Activated T-cell treated with anti-CD3 and anti-CD28 coated beads for 1 hour (primary cell): ENCODE measurements around the gene FOXP3.

ENCODE experiments used
- DNase-seq: peaks from one replicate; pipeline ENCODE4 v3.0.0-alpha.2; 2020; ENCODE audit warnings: low read depth

Gene FOXP3

DNA sequence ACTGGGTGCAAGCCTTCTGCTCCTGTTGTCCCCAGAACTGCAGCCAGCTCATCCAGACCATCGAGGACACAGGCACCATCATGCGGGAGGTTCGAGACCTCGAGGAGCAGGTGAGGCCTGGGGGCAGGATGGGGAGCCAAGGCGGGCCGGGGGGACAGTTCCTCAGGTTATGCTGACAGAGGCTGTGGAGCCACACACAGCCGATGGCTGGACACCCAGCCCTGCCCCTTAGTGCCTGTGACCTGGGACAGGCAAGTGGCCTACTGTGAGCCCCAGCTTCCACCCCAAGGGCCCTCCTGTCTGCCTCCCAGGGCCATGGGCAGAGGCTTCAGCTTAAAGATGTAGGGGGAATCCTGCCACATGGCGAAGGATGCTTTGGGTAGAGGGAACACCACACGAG is 14.9 kb downstream of the FOXP3 start:
- no peak for DNase-seq

DNA sequence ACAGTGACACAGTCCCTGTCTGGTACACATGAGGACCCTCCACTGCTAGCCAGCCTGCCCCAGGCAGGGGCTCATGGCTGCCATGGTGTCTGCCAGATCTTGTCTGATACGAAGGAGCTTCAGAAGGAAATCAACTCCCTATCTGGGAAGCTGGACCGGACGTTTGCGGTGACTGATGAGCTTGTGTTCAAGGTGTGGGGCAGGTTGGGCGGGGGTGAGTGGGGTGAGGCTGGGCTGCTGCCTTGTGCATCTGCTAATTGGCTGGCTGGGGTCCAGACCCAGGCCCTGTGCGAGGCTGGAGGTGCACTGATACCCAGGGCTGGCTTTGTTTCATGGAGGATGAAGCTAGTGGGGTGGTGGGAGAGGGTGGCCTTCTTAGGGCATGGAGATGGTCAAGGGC is 15.4 kb downstream of the FOXP3 start:
- DNase-seq: no peak

- DNase-seq: no peak
Observed at GRCh38 chrX:49247916-49248811, 16.3 kb downstream of the FOXP3 start.

GRCh38 chrX:49247346-49247745 is 17.2 kb downstream of the FOXP3 start:
- no peak for DNase-seq

- DNase-seq: no peak
Observed at GRCh38 chrX:49246541-49246940, 18.0 kb downstream of the FOXP3 start.

- DNase-seq: no peak
Observed at GRCh38 chrX:49244207-49244606, 20.3 kb downstream of the FOXP3 start.

- no peak for DNase-seq
Observed at GRCh38 chrX:49243166-49243565, 21.3 kb downstream of the FOXP3 start.

- no peak for DNase-seq
Observed at GRCh38 chrX:49242545-49243066, 21.9 kb downstream of the FOXP3 start.

DNA sequence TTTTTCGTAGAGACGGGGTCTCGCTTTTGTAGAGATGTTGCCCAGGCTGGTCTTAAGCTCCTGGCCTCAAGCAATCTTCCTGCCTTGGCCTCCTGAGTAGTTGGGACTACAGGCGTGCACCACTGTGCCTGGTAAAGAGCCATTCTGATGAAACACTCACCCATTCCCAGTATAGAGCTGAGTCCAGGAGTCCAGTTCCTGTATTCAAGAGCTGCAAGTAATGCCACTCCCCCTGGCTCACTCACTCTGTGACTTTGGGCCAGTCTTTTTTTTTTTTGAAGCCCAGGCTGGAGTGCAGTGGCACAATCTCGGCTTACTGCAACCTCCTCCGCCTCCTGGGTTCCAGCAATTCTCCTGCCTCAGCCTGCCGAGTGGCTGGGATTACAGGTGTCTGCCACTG is 25.8 kb downstream of the FOXP3 start:
- DNase-seq: no peak

DNA sequence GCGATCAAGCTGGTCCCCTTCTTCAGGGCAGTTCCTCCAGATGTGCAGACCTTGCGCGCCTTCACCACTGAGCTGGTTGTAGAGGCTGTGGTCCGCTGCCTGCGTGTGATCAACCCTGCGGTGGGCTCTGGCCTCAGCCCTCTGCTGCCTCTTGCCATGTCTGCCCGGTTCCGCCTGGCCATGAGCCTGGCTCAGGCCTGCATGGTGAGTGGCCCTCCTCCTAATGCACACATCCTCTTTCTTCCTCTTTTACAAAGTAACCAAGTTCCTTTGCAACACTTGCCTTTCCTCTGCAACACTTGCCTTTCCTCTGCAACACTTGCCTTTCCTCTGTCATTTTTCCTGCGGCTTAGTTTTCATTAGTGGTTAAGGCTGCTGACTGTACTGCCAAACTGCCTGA is 27.4 kb downstream of the FOXP3 start:
- no peak for DNase-seq

- DNase-seq: no peak
Observed at GRCh38 chrX:49233887-49234555, 30.5 kb downstream of the FOXP3 start.

GRCh38 chrX:49233176-49233575 is 31.3 kb downstream of the FOXP3 start, which contains the start of gene CACNA1F:
CACNA1F (minus strand) TSS chrX:49233340; CDS start chrX:49233309, 31 bp downstream.
- DNase-seq: no peak

GRCh38 chrX:49232525-49232924 is 32.0 kb downstream of the FOXP3 start:
- no peak for DNase-seq

GRCh38 chrX:49231333-49232000 is 33.0 kb downstream of the FOXP3 start:
- DNase-seq: no peak

- peak; percentile 28 for DNase-seq
Observed at GRCh38 chrX:49230500-49231232, 33.8 kb downstream of the FOXP3 start.

DNA sequence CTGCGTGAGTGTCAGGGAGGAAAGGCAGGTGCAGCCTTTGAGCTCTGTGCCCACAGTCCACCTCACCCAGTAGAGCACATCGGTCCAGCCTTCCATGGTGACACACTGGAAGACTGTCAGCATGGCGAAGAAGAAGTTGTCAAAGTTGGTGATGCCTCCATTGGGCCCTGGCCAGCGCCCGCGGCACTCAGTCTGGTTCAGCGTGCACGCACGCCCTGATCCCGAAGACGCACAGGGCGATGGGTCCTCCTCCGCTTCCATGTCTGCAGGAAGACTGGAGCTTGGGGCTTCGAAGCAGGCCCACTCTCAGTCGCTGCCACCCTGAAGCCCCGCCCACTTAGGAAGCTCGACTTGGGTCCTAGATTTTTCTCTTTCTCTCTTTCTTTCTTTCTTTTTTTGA is 36.3 kb downstream of the FOXP3 start:
- DNase-seq: no peak

DNA sequence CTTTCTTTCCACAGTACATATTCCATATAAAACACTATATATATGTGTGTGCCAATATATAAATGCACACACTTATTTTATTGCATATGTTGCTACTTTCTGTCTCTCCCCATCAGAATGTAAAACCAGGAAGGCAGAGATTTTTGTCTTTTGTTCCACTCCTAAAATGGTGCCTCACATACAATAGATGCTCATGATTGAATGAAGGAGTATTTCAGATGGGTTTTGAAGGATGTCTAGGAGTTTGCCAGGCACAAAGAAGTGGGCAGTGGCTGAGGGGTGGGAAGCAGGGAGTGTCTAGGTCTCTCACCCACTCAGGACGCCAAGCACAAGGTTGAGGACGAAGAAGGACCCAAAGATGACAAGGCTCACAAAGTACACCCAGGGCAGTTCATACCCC is 36.8 kb downstream of the FOXP3 start:
- DNase-seq: no peak

GRCh38 chrX:49226946-49227345 is 37.6 kb downstream of the FOXP3 start:
- no peak for DNase-seq

DNA sequence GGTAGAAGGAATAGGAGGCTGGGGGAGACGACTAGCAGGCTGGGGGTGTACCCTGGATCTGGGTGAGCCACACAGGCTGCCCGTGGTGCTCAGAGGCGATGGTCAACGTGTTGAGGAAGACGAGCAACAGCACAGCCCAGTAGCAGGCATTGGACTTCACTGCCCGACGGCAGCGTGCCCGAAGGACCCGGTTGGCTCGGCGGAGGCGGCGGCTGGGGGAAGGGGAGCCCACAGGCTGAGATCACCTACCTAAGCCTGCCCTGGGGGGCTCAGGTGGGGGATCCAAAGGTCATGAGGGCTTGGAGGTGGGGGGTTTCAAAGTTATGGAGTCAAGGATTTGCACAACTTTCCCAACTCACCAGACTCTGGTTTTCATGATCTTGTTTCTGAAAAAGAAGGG is 38.7 kb downstream of the FOXP3 start:
- DNase-seq: no peak

DNA sequence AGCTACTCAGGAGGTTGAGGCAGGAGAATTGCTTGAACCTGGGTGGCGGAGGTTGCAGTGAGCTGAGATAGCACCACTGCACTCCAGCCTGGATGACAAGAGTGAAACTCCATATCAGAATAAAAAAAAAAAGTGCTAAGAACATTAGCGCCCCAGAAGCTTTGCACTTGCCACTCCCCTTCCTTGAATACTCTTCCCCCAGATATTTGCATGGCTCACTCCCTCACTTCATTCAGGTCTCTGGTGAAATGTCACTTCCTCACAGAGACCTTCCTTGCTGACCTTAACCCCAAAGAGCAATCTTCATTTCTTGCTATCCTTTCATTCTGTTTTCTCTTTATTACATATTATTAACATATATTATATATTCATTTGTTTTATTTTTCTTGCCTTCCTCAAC is 42.6 kb downstream of the FOXP3 start:
- DNase-seq: no peak

- no peak for DNase-seq
Observed at GRCh38 chrX:49220100-49220499, 44.4 kb downstream of the FOXP3 start.

GRCh38 chrX:49214996-49215526 is 49.4 kb downstream of the FOXP3 start:
- DNase-seq: no peak
